H1 (cell line): ENCODE results near the gene ZBTB37. TPM values are rescaled to one million over a fixed set of nuclear protein-coding genes. Genes with fewer than 3 reads are reported as not detected.
A peak's percentile ranks its signal among the peaks of the same experiment; 100 is the strongest.

ENCODE experiments used
- CTCF ChIA-PET: fragments of 300-600 bp; sonication (Branson Sonifier 250); formaldehyde crosslinking; loops from one replicate; lab custom pipeline; 2021; ENCODE audit not compliant: partially characterized antibody; lab: Charles Lee
- POLR2A ChIA-PET: fragments of 300-600 bp; sonication (Branson Sonifier 250); formaldehyde crosslinking; loops from one replicate; lab custom pipeline; 2021; ENCODE audit warnings: inconsistent platforms; ENCODE audit not compliant: partially characterized antibody; lab: Charles Lee
- DNase-seq, 2 experiments: peaks; one replicate each; pipeline versions ENCODE4 v3.0.0 to v3.0.0-alpha.2; 2010 to 2022; ENCODE audit warnings: low spot score in 2 of 2, low read depth in 1 of 2, mixed read lengths in 1 of 2
- FAIRE-seq: peaks from 2 replicates; lab custom pipeline; 2011; peaks lifted over from hg19 to GRCh38; lab: Jason Lieb, UNC
- H2AFZ ChIP-seq: 2 replicates; pipeline ENCODE4 v1.8.1; 2012; ENCODE audit warnings: low read length, inconsistent platforms
- H2AK5ac ChIP-seq: 2 replicates; pipeline ENCODE4 v1.6.1; 2013; ENCODE audit warnings: low read depth, low read length
- H2BK120ac ChIP-seq: replicated peaks from 2 replicates; pipeline ENCODE3; 2013; ENCODE audit warnings: low read depth, low read length, inconsistent platforms
- H2BK12ac ChIP-seq: 2 replicates; pipeline ENCODE4 v1.6.1; 2013; ENCODE audit warnings: low read depth, low read length
- H2BK15ac ChIP-seq: 2 replicates; pipeline ENCODE4 v1.6.1; 2013; ENCODE audit warnings: low read length
- H2BK20ac ChIP-seq: 2 replicates; pipeline ENCODE4 v1.6.1; 2013; ENCODE audit warnings: low read length
- H2BK5ac ChIP-seq: 2 replicates; pipeline ENCODE4 v1.6.1; 2013; ENCODE audit warnings: low read depth, low read length
- H3K14ac ChIP-seq: 2 replicates; pipeline ENCODE4 v1.6.1; 2013; ENCODE audit warnings: inconsistent platforms; ENCODE audit not compliant: insufficient read length
- H3K18ac ChIP-seq: 2 replicates; pipeline ENCODE4 v1.6.1; 2013; ENCODE audit warnings: low read length; ENCODE audit errors: extremely low read depth
- H3K23ac ChIP-seq: 2 replicates; pipeline ENCODE4 v1.6.1; 2013; ENCODE audit warnings: inconsistent platforms; ENCODE audit not compliant: insufficient read length
- H3K23me2 ChIP-seq: 2 replicates; pipeline ENCODE4 v1.6.1; 2013; ENCODE audit warnings: low read depth, low read length
- H3K27ac ChIP-seq: 2 replicates; pipeline ENCODE4 v1.6.1; 2011; ENCODE audit warnings: low read depth, low read length, inconsistent platforms
- H3K27me3 ChIP-seq, 4 experiments: replicated peaks in 1 of 4; 1 replicate in 1 of 4; 2 replicates in 3 of 4; pipeline versions ENCODE4 v1.6.1 to v1.8.1; 2011 to 2013; ENCODE audit warnings: low read length in 3 of 4, mild to moderate bottlenecking in 3 of 4, inconsistent platforms in 2 of 4, mixed read lengths in 2 of 4, moderate library complexity in 1 of 4; ENCODE audit not compliant: control insufficient read depth in 3 of 4, insufficient read depth in 3 of 4; ENCODE audit errors: extremely low read depth in 1 of 4
- H3K36me3 ChIP-seq, 4 experiments: 2 replicates each; pipeline versions ENCODE4 v1.6.1 to v1.8.1; 2011 to 2013; ENCODE audit warnings: mild to moderate bottlenecking in 4 of 4, low read length in 3 of 4, moderate library complexity in 2 of 4, control low read depth in 1 of 4, inconsistent platforms in 1 of 4; ENCODE audit not compliant: insufficient read depth in 4 of 4, control insufficient read depth in 2 of 4
- H3K4ac ChIP-seq: replicated peaks from 2 replicates; pipeline ENCODE3; 2013; ENCODE audit warnings: low read length, low read depth, mixed read lengths, inconsistent platforms; ENCODE audit not compliant: insufficient read length
- H3K4me1 ChIP-seq, 4 experiments: replicated peaks in 1 of 4; 1 replicate in 1 of 4; 2 replicates in 3 of 4; pipeline versions ENCODE4 v1.6.1 to v1.8.1; 2011 to 2013; ENCODE audit warnings: low read length in 3 of 4, inconsistent platforms in 2 of 4, mixed read lengths in 1 of 4; ENCODE audit not compliant: insufficient read depth in 4 of 4, control insufficient read depth in 3 of 4
- H3K4me2 ChIP-seq, 2 experiments: 2 replicates each; pipeline versions ENCODE4 v1.6.1 to v1.8.1; 2011 to 2013; ENCODE audit warnings: low read depth in 2 of 2, low read length in 2 of 2, control low read depth in 1 of 2, inconsistent platforms in 1 of 2, mild to moderate bottlenecking in 1 of 2; ENCODE audit not compliant: insufficient read depth in 1 of 2
- H3K4me3 ChIP-seq, 4 experiments: fragments of 200-600, 300-600 bp in 1 of 4; sonication (generic), shearing (Covaris generic), sonication (Bioruptor Twin) in 1 of 4; 2 replicates each; pipeline versions ENCODE4 v1.5.1 to v1.8.1; 2011 to 2016; ENCODE audit warnings: low read length in 4 of 4, low read depth in 3 of 4, control low read depth in 2 of 4, inconsistent platforms in 2 of 4, mild to moderate bottlenecking in 2 of 4, mixed read lengths in 1 of 4, moderate library complexity in 1 of 4; ENCODE audit not compliant: insufficient read depth in 2 of 4; ENCODE audit errors: extremely low read depth in 1 of 4
- H3K56ac ChIP-seq: replicated peaks from 2 replicates; pipeline ENCODE3; 2013; ENCODE audit warnings: low read depth, mild to moderate bottlenecking, mixed read lengths, low read length, inconsistent platforms; ENCODE audit not compliant: insufficient read length
- H3K79me1 ChIP-seq: 2 replicates; pipeline ENCODE4 v1.6.1; 2013; ENCODE audit warnings: low read depth, low read length, control low read depth
- H3K79me2 ChIP-seq, 2 experiments: 2 replicates each; pipeline versions ENCODE4 v1.6.1 to v1.8.1; 2012 to 2013; ENCODE audit warnings: low read length in 2 of 2, mild to moderate bottlenecking in 2 of 2, inconsistent platforms in 1 of 2; ENCODE audit not compliant: insufficient read depth in 2 of 2, control insufficient read depth in 1 of 2
- H3K9ac ChIP-seq, 4 experiments: replicated peaks in 1 of 4; 1 replicate in 1 of 4; 2 replicates in 3 of 4; pipeline versions ENCODE4 v1.6.1 to v1.8.1; 2011 to 2013; ENCODE audit warnings: low read depth in 3 of 4, low read length in 3 of 4, control low read depth in 2 of 4, mild to moderate bottlenecking in 2 of 4, moderate library complexity in 2 of 4, inconsistent platforms in 1 of 4; ENCODE audit errors: extremely low read depth in 1 of 4
- H3K9me3 ChIP-seq, 2 experiments: 2 replicates each; pipeline versions ENCODE4 v1.6.1 to v1.8.1; 2012 to 2013; ENCODE audit warnings: mild to moderate bottlenecking in 2 of 2, moderate library complexity in 2 of 2, control low read depth in 1 of 2, inconsistent platforms in 1 of 2, low read depth in 1 of 2, low read length in 1 of 2, mixed read lengths in 1 of 2; ENCODE audit not compliant: insufficient read depth in 2 of 2
- H4K20me1 ChIP-seq, 2 experiments: replicated peaks in 1 of 2; 2 replicates each; pipeline versions ENCODE3 to v1.8.1; 2011 to 2013; ENCODE audit warnings: inconsistent platforms in 2 of 2, low read length in 2 of 2, mild to moderate bottlenecking in 1 of 2; ENCODE audit not compliant: insufficient read depth in 2 of 2, control insufficient read depth in 1 of 2
- H4K5ac ChIP-seq: 2 replicates; pipeline ENCODE4 v1.6.1; 2013; ENCODE audit warnings: low read length, low read depth, mixed read lengths, inconsistent platforms; ENCODE audit not compliant: insufficient read length
- H4K8ac ChIP-seq: 2 replicates; pipeline ENCODE4 v1.8.0; 2013; ENCODE audit warnings: mild to moderate bottlenecking, moderate library complexity, low read length, inconsistent platforms; ENCODE audit not compliant: insufficient read depth; ENCODE audit errors: extremely low read depth
- H4K91ac ChIP-seq: replicated peaks from 2 replicates; pipeline ENCODE3; 2013; ENCODE audit warnings: low read length, mixed read lengths, inconsistent platforms; ENCODE audit not compliant: insufficient read length
- SP2 ChIP-seq: IDR thresholded peaks from 2 replicates; pipeline ENCODE4 v1.6.1; 2012; ENCODE audit warnings: mild to moderate bottlenecking, low read length, inconsistent platforms
- WGBS, 2 experiments: shearing (Covaris generic) in 1 of 2; methylation state at CpG; one replicate each; pipeline versions ENCODE4 v1.1.6 to v1.1.7; 2013 to 2015; ENCODE audit warnings: low lambda C conversion rate in 2 of 2, mixed read lengths in 2 of 2, inconsistent platforms in 1 of 2, low coverage in 1 of 2, missing lambda C conversion rate in 1 of 2; ENCODE audit not compliant: insufficient replicate concordance in 2 of 2, insufficient coverage in 1 of 2, insufficient read length in 1 of 2; ENCODE audit errors: extremely low coverage in 1 of 2, missing lambda C conversion rate in 1 of 2; 5-methylcytosine and 5-hydroxymethylcytosine counted together
- polyA plus RNA-seq, 7 experiments: library from polyadenylated mRNA; depleted of rRNA in 3 of 7; stranded (reverse) in 5 of 7; unstranded in 2 of 7; fragments of >200 nt in 5 of 7; fragments of 200-250 nt in 2 of 7; gene quantifications; 1 replicate in 5 of 7; 2 replicates in 1 of 7; 4 replicates in 1 of 7; pipeline versions ENCODE4 v1.2.1 to v1.2.3, GENCODE V29; 2011 to 2013; ENCODE audit warnings: missing spikeins in 2 of 7, mixed read lengths in 2 of 7
- total RNA-seq: library from RNA; stranded (reverse); fragmentation: NEBNext Ultra II Directional; extraction: Animal tissue kit (Norgen Biotek cat#: 25700); gene quantifications from 2 replicates; pipeline ENCODE4 v1.2.1, GENCODE V29; 2021
- TF ChIP-seq, protein P1 (sequence below), 3 experiments: IDR thresholded peaks; 1 replicate in 2 of 3; 2 replicates in 1 of 3; pipeline versions ENCODE4 v1.5.1 to v1.6.1; 2011; ENCODE audit warnings: low read length in 3 of 3, mild to moderate bottlenecking in 3 of 3, inconsistent platforms in 2 of 3, low read depth in 1 of 3, moderate library complexity in 1 of 3; ENCODE audit not compliant: insufficient read depth in 1 of 3; ENCODE audit errors: control extremely low read depth in 1 of 3

The ZBTB37 gene
- total and polyA plus RNA-seq, 2 of the 8 experiments (the other 6 are each of a cell fraction or from before 2014, with no cell fraction given): 1.7 to 12.5 TPM

- Histone ChIP-seq H3K79me2 (peaks cover 0 to 33% of the 10 kb centered on the region in 2 experiments; a peak in 3 of 4 replicates), H4K91ac (no peak overlapping the region), H3K23ac (no peak overlapping the region), H3K4me2 (no peak overlapping the region), H2BK120ac (no peak overlapping the region), H2BK20ac (no peak overlapping the region), H3K18ac (no peak overlapping the region), H2BK15ac (no peak overlapping the region), H3K4me3 (no peak overlapping the region), H2AFZ (no peak overlapping the region), H4K5ac (no peak overlapping the region), H3K9me3 (no peaks in the 10 kb centered on the region), H3K14ac (no peak overlapping the region), H3K9ac (no peak overlapping the region), H2BK12ac (no peak overlapping the region), H3K4me1 (peaks cover 0 to 1% (median 0%) of the 10 kb centered on the region in 4 experiments; a peak in 3 of 7 replicates), H3K27ac (no peak overlapping the region), H2BK5ac (no peak overlapping the region), H3K23me2 (peaks cover under 1% of the 10 kb centered on the region), H3K56ac (no peak overlapping the region), H3K36me3 (peaks cover 4 to 30% (median 10%) of the 10 kb centered on the region in 4 experiments; a peak in 7 of 8 replicates), H2AK5ac (no peak overlapping the region), H3K79me1 (no peaks in the 10 kb centered on the region; the same call in 1 of the 2 replicates), H3K27me3 (no peaks in the 10 kb centered on the region), H3K4ac (no peak overlapping the region), H4K8ac (no peak overlapping the region), H4K20me1 (peaks cover 0 to 4% of the 10 kb centered on the region in 2 experiments)
- POLR2A ChIA-PET: interaction anchor here (1.0 to 13.3 kb wide), 5 partner anchors 11 to 48 kb away, joined by 3 to 475 read pairs (median 5); partner anchors contain the start of gene DARS2
- TF ChIP-seq SP2: no peak
- TF ChIP-seq, protein P1, sequence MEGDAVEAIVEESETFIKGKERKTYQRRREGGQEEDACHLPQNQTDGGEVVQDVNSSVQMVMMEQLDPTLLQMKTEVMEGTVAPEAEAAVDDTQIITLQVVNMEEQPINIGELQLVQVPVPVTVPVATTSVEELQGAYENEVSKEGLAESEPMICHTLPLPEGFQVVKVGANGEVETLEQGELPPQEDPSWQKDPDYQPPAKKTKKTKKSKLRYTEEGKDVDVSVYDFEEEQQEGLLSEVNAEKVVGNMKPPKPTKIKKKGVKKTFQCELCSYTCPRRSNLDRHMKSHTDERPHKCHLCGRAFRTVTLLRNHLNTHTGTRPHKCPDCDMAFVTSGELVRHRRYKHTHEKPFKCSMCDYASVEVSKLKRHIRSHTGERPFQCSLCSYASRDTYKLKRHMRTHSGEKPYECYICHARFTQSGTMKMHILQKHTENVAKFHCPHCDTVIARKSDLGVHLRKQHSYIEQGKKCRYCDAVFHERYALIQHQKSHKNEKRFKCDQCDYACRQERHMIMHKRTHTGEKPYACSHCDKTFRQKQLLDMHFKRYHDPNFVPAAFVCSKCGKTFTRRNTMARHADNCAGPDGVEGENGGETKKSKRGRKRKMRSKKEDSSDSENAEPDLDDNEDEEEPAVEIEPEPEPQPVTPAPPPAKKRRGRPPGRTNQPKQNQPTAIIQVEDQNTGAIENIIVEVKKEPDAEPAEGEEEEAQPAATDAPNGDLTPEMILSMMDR (IDR thresholded peaks at IDR 0.05; ENCODE audit: control extremely low read depth in 1 of 3, insufficient read depth in 1 of 3, low read depth in 1 of 3, low read length in 3 of 3): peak in 1 of 3 experiments; percentile 11; a peak in 1 of 4 replicates
- DNase-seq (no peak), FAIRE-seq (no peak)
- CTCF ChIA-PET: interaction anchor here (1.0 kb wide), 1 partner anchor 11 kb away, joined by 3 read pairs; no protein-coding TSS in a partner anchor
- 97% methylated on average over 2 of the region's 2 CpGs; no CpG with 5 or more reads in 1 of the 2 experiments for WGBS, 2 experiments
Observed at GRCh38 chr1:173871500-173871899, 3.3 kb downstream of the ZBTB37 start.
